Esophagus muscularis mucosa (tissue), 4 donors: ENCODE measurements around the gene BACE2. TPM values are rescaled to one million over a fixed set of nuclear protein-coding genes. Genes with fewer than 3 reads are reported as not detected.
A peak's percentile ranks its signal among the peaks of the same experiment; 100 is the strongest.

Source experiments
- DNase-seq: peaks from one replicate; pipeline ENCODE4 v3.0.0-alpha.2; 2017; ENCODE audit errors: extremely low spot score
- H3K27ac ChIP-seq, 4 donors: fragments of 200-600 bp; sonication (generic); replicated peaks in 1 of 4; 1 replicate in 3 of 4; 2 replicates in 1 of 4; pipeline ENCODE4 v1.5.1; 2016 to 2019; ENCODE audit warnings: mild to moderate bottlenecking in 1 of 4
- H3K27me3 ChIP-seq, 4 donors: fragments of 200-600 bp; sonication (generic); one replicate each; pipeline versions ENCODE4 v1.5.1 to v1.6.0; 2016 to 2019
- H3K36me3 ChIP-seq, 4 donors: fragments of 200-600 bp; sonication (generic); one replicate each; pipeline ENCODE4 v1.5.1; 2016 to 2019
- H3K4me1 ChIP-seq, 4 donors: fragments of 200-600 bp; sonication (generic); one replicate each; pipeline ENCODE4 v1.5.1; 2016 to 2019
- H3K4me3 ChIP-seq, 4 donors: fragments of 200-600 bp; sonication (generic); 1 replicate in 2 of 4; 2 replicates in 2 of 4; pipeline ENCODE4 v1.5.1; 2016 to 2019; ENCODE audit warnings: mild to moderate bottlenecking in 4 of 4, moderate library complexity in 1 of 4
- H3K9me3 ChIP-seq, 4 donors: fragments of 200-600 bp; sonication (generic); 1 replicate in 3 of 4; 2 replicates in 1 of 4; pipeline ENCODE4 v1.5.1; 2016 to 2019
- CTCF ChIP-seq, 3 experiments: fragments of 200-600 bp in 2 of 3; fragments of 450-650 bp in 1 of 3; sonication (generic) in 2 of 3; IDR thresholded peaks; one replicate each; pipeline ENCODE4 v1.5.1; 2017 to 2019; ENCODE audit warnings: antibody characterized with exemption in 3 of 3, mild to moderate bottlenecking in 2 of 3, moderate library complexity in 1 of 3
- EP300 ChIP-seq: sonication (generic); formaldehyde crosslinking; IDR thresholded peaks from one replicate; pipeline ENCODE4 v1.6.1; 2017; ENCODE audit warnings: antibody characterized with exemption
- POLR2A ChIP-seq: fragments of 450-650 bp; IDR thresholded peaks from one replicate; pipeline ENCODE4 v1.6.1; 2017; ENCODE audit warnings: antibody characterized with exemption, moderate library complexity, mild to moderate bottlenecking, low read depth
- POLR2AphosphoS5 ChIP-seq, 2 donors: sonication (generic); formaldehyde crosslinking; IDR thresholded peaks; one replicate each; pipeline ENCODE4 v1.6.1; 2017; ENCODE audit warnings: antibody characterized with exemption in 2 of 2
- WGBS: methylation state at CpG from one replicate; pipeline ENCODE4 v1.1.5; 2018; 5-methylcytosine and 5-hydroxymethylcytosine counted together
- intact Hi-C: fragments of 100-400 bp; cut with DNase I; formaldehyde crosslinking; loops from one replicate; pipeline ENCODE4 v1.15.1; 2023
- total RNA-seq, 4 donors: library from RNA; depleted of rRNA; stranded (reverse); fragments of >200 nt; gene quantifications; one replicate each; pipeline versions ENCODE4 v1.1.0 to v1.2.1, GENCODE V29; 2016

Gene BACE2
- total RNA-seq, 4 donors from 2014 or later: 44.9 to 61.6 (median 58.2) TPM

DNA sequence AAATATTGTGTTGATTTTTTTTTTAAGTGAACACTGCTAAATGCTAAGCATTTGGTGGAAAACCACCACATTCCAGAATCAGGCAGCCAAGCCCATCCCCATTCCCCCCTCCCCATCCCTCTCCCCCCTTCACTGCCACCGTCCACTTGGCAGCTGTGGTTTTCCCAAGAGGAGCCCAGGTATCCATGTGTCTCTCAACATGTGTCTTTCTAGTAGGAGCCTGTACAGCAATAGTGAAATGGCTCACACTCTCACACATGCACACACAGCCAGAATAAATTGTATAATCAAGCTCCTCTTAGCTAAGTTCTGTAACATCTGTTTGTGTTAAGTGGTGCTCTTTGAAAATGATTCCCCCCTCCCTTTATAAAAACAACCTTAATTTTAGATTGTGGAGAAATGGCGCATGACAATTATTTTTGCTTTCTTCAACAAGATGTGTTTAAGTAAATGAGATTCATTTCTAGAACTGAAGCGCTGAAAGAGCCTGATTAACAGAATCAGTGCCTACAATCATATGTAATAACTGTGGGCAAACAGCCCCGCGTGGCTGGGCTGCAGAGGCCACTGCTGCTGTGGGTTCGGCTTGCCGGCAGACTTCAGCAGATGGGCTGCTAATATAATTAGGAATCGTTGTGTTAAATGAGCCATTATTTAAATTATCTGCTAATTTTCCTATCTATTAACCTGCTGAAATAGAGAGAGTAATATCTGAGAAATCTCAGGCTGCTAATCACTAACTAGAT is 43.3 kb downstream of the BACE2 start:
- TF ChIP-seq POLR2A (no peak), POLR2AphosphoS5 (IDR thresholded peaks at IDR 0.05) (no peak), CTCF (IDR thresholded peaks at IDR 0.05) (no peak)
- no peaks in the 10 kb centered on the region for H3K27me3 ChIP-seq
- WGBS: 89% methylated on average over 8 of the region's 8 CpGs
- peaks cover 0 to 11% (median 3%) of the 10 kb centered on the region in 4 donors for H3K36me3 ChIP-seq
- H3K27ac ChIP-seq: no peak overlapping the region
- no peak overlapping the region for H3K4me3 ChIP-seq
- intact Hi-C loops: no loop called here
- DNase-seq: no peak
- no peaks in the 10 kb centered on the region for H3K9me3 ChIP-seq
- H3K4me1 ChIP-seq: peaks cover 14 to 53% (median 47%) of the 10 kb centered on the region in 4 donors

- TF ChIP-seq POLR2AphosphoS5 (IDR thresholded peaks at IDR 0.05): no peak
- no peak for TF ChIP-seq POLR2A
- Histone ChIP-seq H3K4me1 (peaks cover 4 to 52% (median 47%) of the 10 kb centered on the region in 4 donors), H3K27ac (no peak overlapping the region), H3K36me3 (peaks cover 0 to 11% (median 3%) of the 10 kb centered on the region in 4 donors), H3K9me3 (no peaks in the 10 kb centered on the region), H3K27me3 (no peaks in the 10 kb centered on the region), H3K4me3 (no peak overlapping the region)
- 93% methylated on average over 5 of the region's 5 CpGs for WGBS
- no peak for DNase-seq
- intact Hi-C loops: no loop called here
Observed at GRCh38 chr21:41213021-41213420, 45.1 kb downstream of the BACE2 start.

DNA sequence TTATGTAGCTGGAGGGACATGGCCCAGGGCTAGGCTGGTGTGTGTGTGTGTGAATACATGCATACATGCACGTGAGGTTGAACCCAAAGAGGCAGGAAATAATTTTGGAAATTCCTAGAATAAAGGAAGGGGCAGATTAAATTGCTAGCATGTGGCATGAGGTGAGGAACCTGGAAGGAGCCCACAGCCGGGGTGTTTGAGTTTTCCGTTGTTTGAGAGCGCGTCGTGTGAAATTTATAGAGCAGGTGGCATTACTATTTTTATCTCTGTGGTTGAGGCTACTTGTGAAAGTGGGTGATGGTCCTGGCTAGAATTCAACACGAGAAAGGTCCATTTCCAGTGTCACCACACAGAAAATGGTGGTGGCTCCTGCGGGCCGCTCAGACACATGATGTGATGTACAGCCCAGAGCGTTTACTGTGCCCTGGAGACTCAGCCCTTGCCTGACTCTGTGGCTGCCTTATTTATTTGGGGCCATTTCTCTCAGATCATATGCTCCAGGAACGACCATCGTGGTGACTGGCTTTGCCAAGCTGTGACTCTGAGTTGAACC is 48.0 kb downstream of the BACE2 start:
- DNase-seq: no peak
- Histone ChIP-seq H3K27ac (no peak overlapping the region), H3K36me3 (peaks cover 0 to 4% (median 3%) of the 10 kb centered on the region in 4 donors), H3K4me3 (no peak overlapping the region), H3K27me3 (no peaks in the 10 kb centered on the region), H3K9me3 (no peaks in the 10 kb centered on the region), H3K4me1 (peaks cover 0 to 34% (median 30%) of the 10 kb centered on the region in 4 donors)
- WGBS: 79% methylated on average over 12 of the region's 12 CpGs
- TF ChIP-seq CTCF (IDR thresholded peaks at IDR 0.05): no peak
- no peak for TF ChIP-seq POLR2A
- no peak for TF ChIP-seq POLR2AphosphoS5 (IDR thresholded peaks at IDR 0.05)
- no peak for TF ChIP-seq EP300
- intact Hi-C loops: no loop called here

- H3K27me3 ChIP-seq: no peaks in the 10 kb centered on the region
- TF ChIP-seq POLR2AphosphoS5 (IDR thresholded peaks at IDR 0.05): no peak
- no peak for TF ChIP-seq EP300
- no peak for TF ChIP-seq CTCF (IDR thresholded peaks at IDR 0.05)
- TF ChIP-seq POLR2A: no peak
- no peak for DNase-seq
- WGBS: 84% methylated on average over 9 of the region's 17 CpGs
- H3K27ac ChIP-seq: no peak overlapping the region
- H3K4me1 ChIP-seq: peaks cover 0 to 34% (median 29%) of the 10 kb centered on the region in 4 donors
- H3K36me3 ChIP-seq: peaks cover 0 to 4% (median 0%) of the 10 kb centered on the region in 4 donors
- no peaks in the 10 kb centered on the region for H3K9me3 ChIP-seq
- intact Hi-C loops: no loop called here
- H3K4me3 ChIP-seq: no peak overlapping the region
Observed at GRCh38 chr21:41216486-41216885, 48.5 kb downstream of the BACE2 start.

DNA sequence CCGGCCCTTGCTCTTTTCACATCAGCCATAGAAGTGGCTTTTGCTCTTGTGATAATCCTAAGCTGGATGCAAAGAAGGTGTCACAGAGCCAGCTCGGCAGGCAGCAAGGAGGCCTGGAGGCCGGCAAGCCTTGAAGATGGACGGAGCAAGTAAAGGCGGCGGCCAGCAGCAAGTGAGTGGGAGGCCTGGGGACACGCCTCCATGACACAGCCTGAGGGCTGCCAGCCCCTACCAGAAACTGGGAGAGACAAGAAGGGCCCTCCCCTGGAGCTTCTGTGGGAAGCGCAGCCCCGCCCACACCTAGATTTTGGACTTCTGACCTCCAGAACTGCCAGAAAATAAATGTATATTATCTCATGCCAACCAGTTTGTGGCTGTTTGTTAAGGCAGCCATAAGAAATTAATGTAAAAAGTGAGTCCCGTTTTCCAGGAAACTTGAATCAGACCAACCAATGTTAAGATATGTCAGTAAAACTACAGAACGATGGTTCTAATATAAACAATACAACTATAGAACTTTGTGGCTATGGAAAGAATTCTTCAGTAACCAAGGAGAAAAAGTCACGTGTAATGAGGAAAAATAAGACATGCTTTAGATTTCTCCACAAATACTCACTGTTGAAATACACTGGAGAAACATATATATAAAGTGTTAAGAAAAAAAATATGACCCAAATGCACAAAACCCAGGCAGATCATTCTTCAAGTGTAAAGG is 49.9 kb downstream of the BACE2 start:
- 55% methylated on average over 12 of the region's 12 CpGs for WGBS
- peak overlapping the region in 3 of 4 donors; percentile 40 to 52 (median 41) for H3K27ac ChIP-seq
- H3K27me3 ChIP-seq: no peaks in the 10 kb centered on the region
- TF ChIP-seq POLR2A (no peak), EP300 (no peak), CTCF (IDR thresholded peaks at IDR 0.05) (no peak), POLR2AphosphoS5 (IDR thresholded peaks at IDR 0.05) (no peak)
- no peak overlapping the region for H3K4me3 ChIP-seq
- DNase-seq: no peak
- H3K4me1 ChIP-seq: peaks cover 0 to 26% (median 21%) of the 10 kb centered on the region in 4 donors
- no peaks in the 10 kb centered on the region for H3K9me3 ChIP-seq
- peaks cover 0 to 4% (median 0%) of the 10 kb centered on the region in 4 donors for H3K36me3 ChIP-seq
- intact Hi-C loops: no loop called here
